Measurements from ENCODE around the gene CDS1.
"Not testable (repeated sequence)": the region's sequence is repeated elsewhere in the genome, so short reads cannot be mapped to it uniquely, and the experiment has no call there.

Gene CDS1

GRCh38 chr4:84582988-84583875 lies at the start of gene CDS1:
Gene CDS1 (plus strand): TSS chr4:84583127. CDS start chr4:84583402, 275 bp downstream.
- DNase-seq: peak; percentile 34

GRCh38 chr4:84535901-84536300 lies 47.0 kb upstream of the CDS1 start:
- no peak for DNase-seq

- no peak for DNase-seq
Observed at GRCh38 chr4:84545093-84545492, 37.8 kb upstream of the CDS1 start.

- DNase-seq: no peak
Observed at GRCh38 chr4:84547211-84547610, 35.7 kb upstream of the CDS1 start.

- not testable (repeated sequence) for DNase-seq
Observed at GRCh38 chr4:84549191-84549590, 33.7 kb upstream of the CDS1 start.

- no peak for DNase-seq
Observed at GRCh38 chr4:84562156-84562555, 20.8 kb upstream of the CDS1 start.

- no peak for DNase-seq
Observed at GRCh38 chr4:84563002-84563401, 19.9 kb upstream of the CDS1 start.

GRCh38 chr4:84565951-84566350 lies 17.0 kb upstream of the CDS1 start:
- DNase-seq: no peak

GRCh38 chr4:84568496-84568895 lies 14.4 kb upstream of the CDS1 start:
- no peak for DNase-seq

GRCh38 chr4:84569009-84569408 lies 13.9 kb upstream of the CDS1 start:
- DNase-seq: no peak

- DNase-seq: no peak
Observed at GRCh38 chr4:84573385-84574068, 9.4 kb upstream of the CDS1 start.

- DNase-seq: no peak
Observed at GRCh38 chr4:84574069-84574720, 8.7 kb upstream of the CDS1 start.

- no peak for DNase-seq
Observed at GRCh38 chr4:84578540-84579402, 4.2 kb upstream of the CDS1 start.

GRCh38 chr4:84579403-84579776 lies 3.5 kb upstream of the CDS1 start:
- DNase-seq: no peak

- DNase-seq: peak; percentile 77
Observed at GRCh38 chr4:84582302-84582987, 482 bp upstream of the CDS1 start.

GRCh38 chr4:84583876-84584380 lies 1.0 kb downstream of the CDS1 start:
- DNase-seq: no peak

- no peak for DNase-seq
Observed at GRCh38 chr4:84585251-84585650, 2.3 kb downstream of the CDS1 start.

- DNase-seq: no peak
Observed at GRCh38 chr4:84594724-84595123, 11.8 kb downstream of the CDS1 start.

- no peak for DNase-seq
Observed at GRCh38 chr4:84596826-84597225, 13.9 kb downstream of the CDS1 start.

GRCh38 chr4:84597450-84597849 lies 14.5 kb downstream of the CDS1 start:
- DNase-seq: no peak

- no peak for DNase-seq
Observed at GRCh38 chr4:84606645-84607044, 23.7 kb downstream of the CDS1 start.

GRCh38 chr4:84611531-84611930 lies 28.6 kb downstream of the CDS1 start:
- DNase-seq: no peak

Data from activated gamma-delta T cell treated with Interleukin-2 at 50 U/mL for 16 hours (primary cell).